ENCODE measurements around the gene CADPS2.

GRCh38 chr7:122304996-122305421 is 581.3 kb downstream of the CADPS2 start:
- no peak for TF ChIP-seq CTCF (optimal IDR thresholded peaks at IDR 0.05 in 1 of 3, IDR thresholded peaks at IDR 0.05 in 1 of 3, conservative IDR thresholded peaks at IDR 0.05 in 1 of 3; ENCODE audit: extremely low read depth in 1 of 3, insufficient read depth in 2 of 3, low read length in 3 of 3)
- no peak for TF ChIP-seq EZH2 (IDR thresholded peaks at IDR 0.05; ENCODE audit: low read length)

All from keratinocyte (primary cell).